ENCODE results near the gene GAK. TPM values are rescaled to one million over a fixed set of nuclear protein-coding genes. Genes with fewer than 3 reads are reported as not detected.

The GAK gene
- total and polyA plus RNA-seq, 2 of the 13 experiments (the other 11 are each of a cell fraction or from before 2014, with no cell fraction given): 17.5 to 44.3 TPM

- Histone ChIP-seq H3K9ac (ENCODE audit: insufficient read depth, low read depth, low read length) (no peak overlapping the region; the same call in 1 of the 2 replicates), H3K9me3 (ENCODE audit: low read length) (no peaks in the 10 kb centered on the region), H2AFZ (ENCODE audit: low read length) (no peak overlapping the region), H3K4me3 (replicated peaks in 1 of 3; ENCODE audit: insufficient read depth in 1 of 3, low read depth in 2 of 3, low read length in 3 of 3) (no peak overlapping the region), H3K36me3 (replicated peaks in 1 of 2; ENCODE audit: control insufficient read depth in 1 of 2, insufficient read depth in 2 of 2, low read length in 2 of 2) (peaks cover 5 to 22% of the 10 kb centered on the region in 2 experiments), H3K4me2 (ENCODE audit: low read depth, low read length) (peak overlapping the region; percentile 44), H3K27me3 (ENCODE audit: control insufficient read depth in 1 of 2, insufficient read depth in 2 of 2, low read length in 2 of 2) (no peaks in the 10 kb centered on the region), H3K4me1 (ENCODE audit: insufficient read depth, low read length) (peaks cover 22% of the 10 kb centered on the region), H3K79me2 (ENCODE audit: insufficient read depth, low read length) (no peaks in the 10 kb centered on the region), H3K27ac (ENCODE audit: extremely low read length, insufficient read depth, low read length) (peak overlapping the region; percentile 56), H4K20me1 (ENCODE audit: insufficient read depth, low read length) (no peaks in the 10 kb centered on the region)
- WGBS (ENCODE audit: low lambda C conversion rate): 34% methylated on average over 12 of the region's 26 CpGs
- ATAC-seq (peak; percentile 55), DNase-seq (ENCODE audit: low spot score) (peak; percentile 29), FAIRE-seq (no peak)
- intact Hi-C loops (cut with micrococcal nuclease; ENCODE audit: unreplicated experiment) (loop anchor here (1.0 kb wide), 1 partner anchor 62 kb away; no protein-coding TSS in a partner anchor), in situ Hi-C loops (cut with HindIII; ENCODE audit: extremely low pct_ligation_motif_present, low pct_unique_long_range_greater_than_20kb) (no loop called here)
- BruUV-seq (replicated peaks): no TSS peak
- ChIA-PET POLR2A (no interaction called here), CTCF (ENCODE audit: low intra/inter-chr PET ratio, low total read pairs) (no interaction called here)
- TF ChIP-seq, protein P1, sequence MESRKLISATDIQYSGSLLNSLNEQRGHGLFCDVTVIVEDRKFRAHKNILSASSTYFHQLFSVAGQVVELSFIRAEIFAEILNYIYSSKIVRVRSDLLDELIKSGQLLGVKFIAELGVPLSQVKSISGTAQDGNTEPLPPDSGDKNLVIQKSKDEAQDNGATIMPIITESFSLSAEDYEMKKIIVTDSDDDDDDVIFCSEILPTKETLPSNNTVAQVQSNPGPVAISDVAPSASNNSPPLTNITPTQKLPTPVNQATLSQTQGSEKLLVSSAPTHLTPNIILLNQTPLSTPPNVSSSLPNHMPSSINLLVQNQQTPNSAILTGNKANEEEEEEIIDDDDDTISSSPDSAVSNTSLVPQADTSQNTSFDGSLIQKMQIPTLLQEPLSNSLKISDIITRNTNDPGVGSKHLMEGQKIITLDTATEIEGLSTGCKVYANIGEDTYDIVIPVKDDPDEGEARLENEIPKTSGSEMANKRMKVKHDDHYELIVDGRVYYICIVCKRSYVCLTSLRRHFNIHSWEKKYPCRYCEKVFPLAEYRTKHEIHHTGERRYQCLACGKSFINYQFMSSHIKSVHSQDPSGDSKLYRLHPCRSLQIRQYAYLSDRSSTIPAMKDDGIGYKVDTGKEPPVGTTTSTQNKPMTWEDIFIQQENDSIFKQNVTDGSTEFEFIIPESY (CRISPR knock-in tag; IDR thresholded peaks at IDR 0.05): peak; percentile 84
- TF ChIP-seq MYPOP (CRISPR knock-in tag; IDR thresholded peaks at IDR 0.05) (no peak), POGZ (CRISPR knock-in tag; IDR thresholded peaks at IDR 0.05) (no peak), SRSF1 (optimal IDR thresholded peaks at IDR 0.05; ENCODE audit: low read depth, low read length) (no peak), AGO2 (optimal IDR thresholded peaks at IDR 0.05; ENCODE audit: low read depth, low read length) (peak; percentile 56), DR1 (CRISPR knock-in tag; IDR thresholded peaks at IDR 0.05) (no peak), ZNF18 (CRISPR knock-in tag; IDR thresholded peaks at IDR 0.05; ENCODE audit: insufficient replicate concordance) (no peak), ZNF619 (CRISPR knock-in tag; IDR thresholded peaks at IDR 0.05) (no peak), TRIM24 (CRISPR knock-in tag; IDR thresholded peaks at IDR 0.05) (no peak), NCOA5 (CRISPR knock-in tag; IDR thresholded peaks at IDR 0.05) (no peak), HOXA3 (CRISPR knock-in tag; IDR thresholded peaks at IDR 0.05) (0 out of 2 replicates have a peak, but pooled peaks have one; percentile 6), ZFAT (CRISPR knock-in tag; conservative IDR thresholded peaks at IDR 0.05) (no peak), MAFF (IDR thresholded peaks at IDR 0.05; ENCODE audit: low read depth, low read length) (no peak), HDAC6 (IDR thresholded peaks at IDR 0.05; ENCODE audit: low read depth, low read length) (no peak), ELF4 (CRISPR knock-in tag; IDR thresholded peaks at IDR 0.05; ENCODE audit: borderline replicate concordance) (no peak)
- TF ChIP-seq, protein P2, sequence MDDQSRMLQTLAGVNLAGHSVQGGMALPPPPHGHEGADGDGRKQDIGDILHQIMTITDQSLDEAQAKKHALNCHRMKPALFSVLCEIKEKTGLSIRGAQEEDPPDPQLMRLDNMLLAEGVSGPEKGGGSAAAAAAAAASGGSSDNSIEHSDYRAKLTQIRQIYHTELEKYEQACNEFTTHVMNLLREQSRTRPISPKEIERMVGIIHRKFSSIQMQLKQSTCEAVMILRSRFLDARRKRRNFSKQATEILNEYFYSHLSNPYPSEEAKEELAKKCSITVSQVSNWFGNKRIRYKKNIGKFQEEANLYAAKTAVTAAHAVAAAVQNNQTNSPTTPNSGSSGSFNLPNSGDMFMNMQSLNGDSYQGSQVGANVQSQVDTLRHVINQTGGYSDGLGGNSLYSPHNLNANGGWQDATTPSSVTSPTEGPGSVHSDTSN (CRISPR knock-in tag; IDR thresholded peaks at IDR 0.05; ENCODE audit: borderline replicate concordance): no peak
- TF ChIP-seq, protein P3, sequence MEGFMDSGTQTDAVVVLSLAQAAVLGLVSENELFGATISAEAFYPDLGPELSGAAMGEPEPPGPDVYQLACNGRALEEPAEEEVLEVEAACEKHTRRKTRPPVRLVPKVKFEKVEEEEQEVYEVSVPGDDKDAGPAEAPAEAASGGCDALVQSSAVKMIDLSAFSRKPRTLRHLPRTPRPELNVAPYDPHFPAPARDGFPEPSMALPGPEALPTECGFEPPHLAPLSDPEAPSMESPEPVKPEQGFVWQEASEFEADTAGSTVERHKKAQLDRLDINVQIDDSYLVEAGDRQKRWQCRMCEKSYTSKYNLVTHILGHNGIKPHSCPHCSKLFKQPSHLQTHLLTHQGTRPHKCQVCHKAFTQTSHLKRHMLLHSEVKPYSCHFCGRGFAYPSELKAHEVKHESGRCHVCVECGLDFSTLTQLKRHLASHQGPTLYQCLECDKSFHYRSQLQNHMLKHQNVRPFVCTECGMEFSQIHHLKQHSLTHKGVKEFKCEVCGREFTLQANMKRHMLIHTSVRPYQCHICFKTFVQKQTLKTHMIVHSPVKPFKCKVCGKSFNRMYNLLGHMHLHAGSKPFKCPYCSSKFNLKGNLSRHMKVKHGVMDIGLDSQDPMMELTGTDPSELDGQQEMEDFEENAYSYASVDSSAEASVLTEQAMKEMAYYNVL (CRISPR knock-in tag; IDR thresholded peaks at IDR 0.05; ENCODE audit: borderline replicate concordance): no peak
Measured at GRCh38 chr4:875818-876423, 56.2 kb downstream of the GAK start.
